Stimulated activated CD8-positive, alpha-beta memory T cell treated with anti-CD3 and anti-CD28 coated beads, Interleukin-12 subunit alpha, Interleukin-12 subunit beta, amount 100 ng/mL, for 24 hours (primary cell): ENCODE results near the gene FSIP1.

Experiments used
- DNase-seq: peaks from one replicate; pipeline ENCODE4 v3.0.0-alpha.2; 2020; ENCODE audit errors: extremely low read depth

FSIP1 gene

GRCh38 chr15:39618063-39618823 lies 164.4 kb downstream of the FSIP1 start:
- no peak for DNase-seq

- DNase-seq: no peak
These were observed 165.7 kb downstream of the FSIP1 start for GRCh38 chr15:39616731-39617455.

GRCh38 chr15:39613861-39614260 lies 168.8 kb downstream of the FSIP1 start:
- DNase-seq: no peak

GRCh38 chr15:39613271-39613670 lies 169.4 kb downstream of the FSIP1 start:
- no peak for DNase-seq

GRCh38 chr15:39610665-39611064 lies 172.0 kb downstream of the FSIP1 start:
- DNase-seq: no peak

- no peak for DNase-seq
These were observed 173.3 kb downstream of the FSIP1 start for GRCh38 chr15:39609166-39609916.

GRCh38 chr15:39608185-39609139 lies 174.2 kb downstream of the FSIP1 start:
- DNase-seq: no peak

- DNase-seq: no peak
These were observed 177.5 kb downstream of the FSIP1 start for GRCh38 chr15:39605146-39605545.

GRCh38 chr15:39602143-39602542 lies 180.5 kb downstream of the FSIP1 start:
- DNase-seq: no peak

- no peak for DNase-seq
These were observed 182.8 kb downstream of the FSIP1 start for GRCh38 chr15:39599871-39600270.

- no peak for DNase-seq
These were observed 183.4 kb downstream of the FSIP1 start for GRCh38 chr15:39598958-39599845.

- DNase-seq: no peak
These were observed 184.3 kb downstream of the FSIP1 start for GRCh38 chr15:39598186-39598850.

GRCh38 chr15:39597751-39598185 lies 184.9 kb downstream of the FSIP1 start:
- DNase-seq: no peak

- no peak for DNase-seq
These were observed 185.3 kb downstream of the FSIP1 start for GRCh38 chr15:39597336-39597735.

GRCh38 chr15:39596358-39597051 lies 186.1 kb downstream of the FSIP1 start:
- DNase-seq: no peak

GRCh38 chr15:39595338-39596221 lies 187.1 kb downstream of the FSIP1 start:
- DNase-seq: no peak

- no peak for DNase-seq
These were observed 187.9 kb downstream of the FSIP1 start for GRCh38 chr15:39594446-39595337.
